Adipocyte (in vitro differentiated cells): Measurements from ENCODE around the gene CORO2B.

Experiments
- DNase-seq: peaks from one replicate; pipeline ENCODE4 v3.0.0-alpha.2; 2015; ENCODE audit warnings: low read depth
- H3K27me3 ChIP-seq: replicated peaks from 2 replicates; pipeline ENCODE4 v1.7.0; 2013; ENCODE audit warnings: mild to moderate bottlenecking, low read length, moderate library complexity; ENCODE audit not compliant: control insufficient read depth, insufficient read depth
- H3K36me3 ChIP-seq: 2 replicates; pipeline ENCODE4 v1.7.0; 2013; ENCODE audit warnings: low read length, mild to moderate bottlenecking, moderate library complexity; ENCODE audit not compliant: control insufficient read depth, insufficient read depth, severe bottlenecking
- H3K4me1 ChIP-seq: 2 replicates; pipeline ENCODE4 v1.7.0; 2013; ENCODE audit warnings: mild to moderate bottlenecking, low read length, moderate library complexity; ENCODE audit not compliant: control insufficient read depth, insufficient read depth
- H3K4me3 ChIP-seq: 2 replicates; pipeline ENCODE4 v1.7.0; 2013; ENCODE audit warnings: mild to moderate bottlenecking, low read length, moderate library complexity
- H3K9ac ChIP-seq: 2 replicates; pipeline ENCODE4 v1.7.0; 2013; ENCODE audit warnings: mild to moderate bottlenecking, low read length, moderate library complexity
- H3K9me3 ChIP-seq: 2 replicates; pipeline ENCODE4 v1.7.0; 2013; ENCODE audit warnings: mild to moderate bottlenecking, low read length, moderate library complexity; ENCODE audit not compliant: control insufficient read depth

Gene CORO2B

GRCh38 chr15:68595260-68595564 is 16.4 kb downstream of the CORO2B start:
- no peak for DNase-seq
- no peaks in the 10 kb centered on the region for H3K27me3 ChIP-seq
- H3K4me1 ChIP-seq: peaks cover 64% of the 10 kb centered on the region

GRCh38 chr15:68595761-68596160 is 17.0 kb downstream of the CORO2B start:
- Histone ChIP-seq H3K4me3 (no peak overlapping the region), H3K9ac (no peak overlapping the region), H3K9me3 (no peaks in the 10 kb centered on the region), H3K36me3 (no peaks in the 10 kb centered on the region), H3K27me3 (no peaks in the 10 kb centered on the region), H3K4me1 (peaks cover 70% of the 10 kb centered on the region)
- DNase-seq: no peak

More at GRCh38 chr15:68595260-68595564, 16.4 kb downstream of the CORO2B start:
- no peaks in the 10 kb centered on the region for H3K9me3 ChIP-seq
- no peak overlapping the region for H3K4me3 ChIP-seq
- H3K9ac ChIP-seq: no peak overlapping the region
- no peaks in the 10 kb centered on the region for H3K36me3 ChIP-seq

GRCh38 chr15:68596691-68597090 is 17.9 kb downstream of the CORO2B start:
- Histone ChIP-seq H3K4me3 (no peak overlapping the region), H3K36me3 (no peaks in the 10 kb centered on the region), H3K9me3 (no peaks in the 10 kb centered on the region), H3K27me3 (no peaks in the 10 kb centered on the region), H3K4me1 (peaks cover 78% of the 10 kb centered on the region), H3K9ac (peak overlapping the region; percentile 38)
- no peak for DNase-seq

GRCh38 chr15:68597581-68597980 is 18.8 kb downstream of the CORO2B start:
- no peaks in the 10 kb centered on the region for H3K36me3 ChIP-seq
- peak overlapping the region; percentile 79 for H3K9ac ChIP-seq
- no peak for DNase-seq
- H3K27me3 ChIP-seq: no peaks in the 10 kb centered on the region
- no peaks in the 10 kb centered on the region for H3K9me3 ChIP-seq
- no peak overlapping the region for H3K4me3 ChIP-seq
- H3K4me1 ChIP-seq: peaks cover 78% of the 10 kb centered on the region

- H3K9ac ChIP-seq: peak overlapping the region; percentile 79
- H3K36me3 ChIP-seq: no peaks in the 10 kb centered on the region
- peak overlapping the region; percentile 53 for H3K4me3 ChIP-seq
- DNase-seq: no peak
- H3K27me3 ChIP-seq: no peaks in the 10 kb centered on the region
- no peaks in the 10 kb centered on the region for H3K9me3 ChIP-seq
- peaks cover 69% of the 10 kb centered on the region for H3K4me1 ChIP-seq
Measured at GRCh38 chr15:68598171-68599152, 19.7 kb downstream of the CORO2B start.

GRCh38 chr15:68599153-68599545 is 20.4 kb downstream of the CORO2B start:
- peak overlapping the region; percentile 79 for H3K9ac ChIP-seq
- peak overlapping the region; percentile 53 for H3K4me3 ChIP-seq
- H3K4me1 ChIP-seq: peaks cover 64% of the 10 kb centered on the region
- no peaks in the 10 kb centered on the region for H3K36me3 ChIP-seq
- no peak for DNase-seq
- no peaks in the 10 kb centered on the region for H3K27me3 ChIP-seq
- H3K9me3 ChIP-seq: no peaks in the 10 kb centered on the region

- Histone ChIP-seq H3K9me3 (no peaks in the 10 kb centered on the region), H3K4me3 (peak overlapping the region; percentile 9), H3K9ac (peak overlapping the region; percentile 79), H3K36me3 (no peaks in the 10 kb centered on the region), H3K4me1 (peaks cover 66% of the 10 kb centered on the region), H3K27me3 (no peaks in the 10 kb centered on the region)
- DNase-seq: peak; percentile 63
Measured at GRCh38 chr15:68599560-68600071, 20.8 kb downstream of the CORO2B start.

- no peak overlapping the region for H3K4me3 ChIP-seq
- peaks cover 78% of the 10 kb centered on the region for H3K4me1 ChIP-seq
- no peaks in the 10 kb centered on the region for H3K36me3 ChIP-seq
- H3K9me3 ChIP-seq: no peaks in the 10 kb centered on the region
- no peaks in the 10 kb centered on the region for H3K27me3 ChIP-seq
- H3K9ac ChIP-seq: peak overlapping the region; percentile 20
- no peak for DNase-seq
Measured at GRCh38 chr15:68601206-68602197, 22.7 kb downstream of the CORO2B start.

- H3K4me3 ChIP-seq: no peak overlapping the region
- H3K36me3 ChIP-seq: no peaks in the 10 kb centered on the region
- no peak for DNase-seq
- H3K9me3 ChIP-seq: peaks cover 7% of the 10 kb centered on the region
- peaks cover 69% of the 10 kb centered on the region for H3K4me1 ChIP-seq
- no peaks in the 10 kb centered on the region for H3K27me3 ChIP-seq
- no peak overlapping the region for H3K9ac ChIP-seq
Measured at GRCh38 chr15:68602459-68603215, 23.8 kb downstream of the CORO2B start.

GRCh38 chr15:68603216-68603595 is 24.4 kb downstream of the CORO2B start:
- H3K9ac ChIP-seq: no peak overlapping the region
- H3K36me3 ChIP-seq: no peaks in the 10 kb centered on the region
- peaks cover 69% of the 10 kb centered on the region for H3K4me1 ChIP-seq
- no peak for DNase-seq
- peaks cover 7% of the 10 kb centered on the region for H3K9me3 ChIP-seq
- H3K27me3 ChIP-seq: no peaks in the 10 kb centered on the region
- no peak overlapping the region for H3K4me3 ChIP-seq
